ENCODE results near the gene TTLL5. TPM values are rescaled to one million over a fixed set of nuclear protein-coding genes. Genes with fewer than 3 reads are reported as not detected.

The TTLL5 gene
- total RNA-seq, 2 experiments from 2014 or later = 28.9 to 43.4 TPM

GRCh38 chr14:75961662-75962061 lies 300.6 kb downstream of the TTLL5 start:
- H3K4me1 Mint-ChIP-seq = no peaks in the 10 kb centered on the region
- CTCF ChIA-PET = interaction anchor here (1.0 kb wide), 1 partner anchor 253 kb away, joined by 3 read pairs; no protein-coding TSS in a partner anchor
- ATAC-seq (no peak), DNase-seq (no peak)
- H3K9me3 Mint-ChIP-seq (ENCODE audit: low read depth) = no peaks in the 10 kb centered on the region
- H3K4me3 Mint-ChIP-seq = no peak overlapping the region
- no peaks in the 10 kb centered on the region for H3K36me3 Mint-ChIP-seq
- no peaks in the 10 kb centered on the region for H3K27me3 Mint-ChIP-seq
- no peak overlapping the region for H3K27ac Mint-ChIP-seq

- DNase-seq (no peak), ATAC-seq (no peak)
- no peak overlapping the region for H3K4me3 Mint-ChIP-seq
- H3K27me3 Mint-ChIP-seq = no peaks in the 10 kb centered on the region
- H3K36me3 Mint-ChIP-seq = no peaks in the 10 kb centered on the region
- CTCF ChIA-PET = interaction anchor here (1.7 kb wide), 1 partner anchor 61 kb away, joined by 4 read pairs; no protein-coding TSS in a partner anchor
- no peaks in the 10 kb centered on the region for H3K4me1 Mint-ChIP-seq
- H3K9me3 Mint-ChIP-seq (ENCODE audit: low read depth) = no peaks in the 10 kb centered on the region
- H3K27ac Mint-ChIP-seq = no peak overlapping the region
Observed at GRCh38 chr14:75967866-75968265, 306.8 kb downstream of the TTLL5 start.

- no peaks in the 10 kb centered on the region for H3K9me3 Mint-ChIP-seq (ENCODE audit: low read depth)
- no peak for DNase-seq
- ATAC-seq = no peak
Observed at GRCh38 chr14:75968456-75968855, 307.4 kb downstream of the TTLL5 start.

DNA sequence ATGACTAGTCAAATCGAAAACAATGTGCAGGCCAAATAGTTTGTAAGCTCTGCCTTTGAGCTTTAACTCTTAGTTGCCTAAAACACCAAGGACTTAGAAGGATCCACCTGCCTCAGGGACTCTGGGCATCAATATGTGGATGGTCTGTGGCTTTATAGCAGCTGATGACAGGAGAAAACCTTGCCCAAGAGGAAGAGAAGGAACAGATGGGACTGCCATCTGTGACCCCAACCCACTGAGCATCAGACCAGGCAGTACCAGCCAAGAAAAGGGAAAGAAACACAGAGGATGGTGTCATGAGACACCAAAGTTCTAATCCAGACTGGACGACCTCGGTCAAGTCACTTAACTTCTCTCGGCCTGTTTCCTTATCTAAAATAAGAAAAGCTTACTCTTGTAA lies 308.1 kb downstream of the TTLL5 start:
- Mint-ChIP-seq H3K4me1 (no peaks in the 10 kb centered on the region), H3K4me3 (no peak overlapping the region), H3K36me3 (no peaks in the 10 kb centered on the region), H3K9me3 (ENCODE audit: low read depth) (no peaks in the 10 kb centered on the region), H3K27ac (no peak overlapping the region), H3K27me3 (no peaks in the 10 kb centered on the region)
- CTCF ChIA-PET = interaction anchor here (1.1 kb wide), 1 partner anchor 10 kb away, joined by 3 read pairs; no protein-coding TSS in a partner anchor
- ATAC-seq (no peak), DNase-seq (no peak)

More at GRCh38 chr14:75968456-75968855, 307.4 kb downstream of the TTLL5 start:
- H3K27me3 Mint-ChIP-seq = no peaks in the 10 kb centered on the region
- H3K36me3 Mint-ChIP-seq = no peaks in the 10 kb centered on the region
- no peak overlapping the region for H3K4me3 Mint-ChIP-seq
- no peak overlapping the region for H3K27ac Mint-ChIP-seq
- CTCF ChIA-PET = interaction anchor here (1.7 kb wide), 1 partner anchor 62 kb away, joined by 4 read pairs; no protein-coding TSS in a partner anchor
- no peaks in the 10 kb centered on the region for H3K4me1 Mint-ChIP-seq

GRCh38 chr14:75969891-75970290 lies 308.8 kb downstream of the TTLL5 start:
- Mint-ChIP-seq H3K36me3 (no peaks in the 10 kb centered on the region), H3K4me3 (no peak overlapping the region), H3K27me3 (no peaks in the 10 kb centered on the region), H3K9me3 (ENCODE audit: low read depth) (no peaks in the 10 kb centered on the region), H3K4me1 (no peaks in the 10 kb centered on the region), H3K27ac (no peak overlapping the region)
- ATAC-seq (no peak), DNase-seq (no peak)
- CTCF ChIA-PET = interaction anchor here (1.1 kb wide), 1 partner anchor 9 kb away, joined by 3 read pairs; no protein-coding TSS in a partner anchor

GRCh38 chr14:75970989-75971388 lies 309.9 kb downstream of the TTLL5 start:
- H3K27me3 Mint-ChIP-seq = no peaks in the 10 kb centered on the region
- H3K36me3 Mint-ChIP-seq = no peaks in the 10 kb centered on the region
- H3K9me3 Mint-ChIP-seq (ENCODE audit: low read depth) = no peaks in the 10 kb centered on the region
- DNase-seq (no peak), ATAC-seq (no peak)
- no peak overlapping the region for H3K4me3 Mint-ChIP-seq
- CTCF ChIA-PET = interaction anchor here (1.4 kb wide), 1 partner anchor 12 kb away, joined by 5 read pairs; no protein-coding TSS in a partner anchor
- H3K4me1 Mint-ChIP-seq = no peaks in the 10 kb centered on the region
- H3K27ac Mint-ChIP-seq = no peak overlapping the region

DNA sequence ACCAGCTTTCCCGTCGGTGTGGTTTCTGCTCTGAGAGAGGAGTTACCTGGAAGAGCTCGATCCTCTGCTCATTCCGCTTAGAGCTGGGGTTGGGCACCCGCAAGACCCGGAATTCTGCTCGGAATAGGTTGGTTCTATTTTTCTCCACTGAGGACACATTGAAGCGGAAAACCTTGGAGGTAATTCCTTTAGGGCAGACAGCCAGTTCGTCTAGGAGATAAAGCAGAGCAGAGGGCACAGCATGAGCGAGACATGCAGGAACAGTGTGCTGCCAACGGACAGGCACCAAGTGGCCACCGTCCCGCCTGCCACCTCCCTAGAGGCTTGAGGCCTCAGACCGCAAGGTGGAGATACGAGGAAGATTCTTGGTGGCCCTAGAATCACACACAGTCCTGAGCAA lies 310.5 kb downstream of the TTLL5 start:
- DNase-seq = no peak
- Mint-ChIP-seq H3K4me1 (no peaks in the 10 kb centered on the region), H3K9me3 (ENCODE audit: low read depth) (no peaks in the 10 kb centered on the region)

GRCh38 chr14:75972801-75973421 lies 311.9 kb downstream of the TTLL5 start:
- CTCF ChIA-PET = interaction anchor here (2.2 kb wide), 1 partner anchor 66 kb away, joined by 7 read pairs; no protein-coding TSS in a partner anchor
- Mint-ChIP-seq H3K27ac (no peak overlapping the region), H3K4me3 (no peak overlapping the region), H3K4me1 (no peaks in the 10 kb centered on the region), H3K27me3 (no peaks in the 10 kb centered on the region), H3K36me3 (no peaks in the 10 kb centered on the region), H3K9me3 (ENCODE audit: low read depth) (no peaks in the 10 kb centered on the region)
- no peak for ATAC-seq
- no peak for DNase-seq

More for the DNA sequence above, 310.5 kb downstream of the TTLL5 start:
- Mint-ChIP-seq H3K36me3 (no peaks in the 10 kb centered on the region), H3K27ac (no peak overlapping the region), H3K27me3 (no peaks in the 10 kb centered on the region), H3K4me3 (no peak overlapping the region)
- no peak for ATAC-seq
- CTCF ChIA-PET = interaction anchor here (1.4 kb wide), 1 partner anchor 11 kb away, joined by 5 read pairs; no protein-coding TSS in a partner anchor

DNA sequence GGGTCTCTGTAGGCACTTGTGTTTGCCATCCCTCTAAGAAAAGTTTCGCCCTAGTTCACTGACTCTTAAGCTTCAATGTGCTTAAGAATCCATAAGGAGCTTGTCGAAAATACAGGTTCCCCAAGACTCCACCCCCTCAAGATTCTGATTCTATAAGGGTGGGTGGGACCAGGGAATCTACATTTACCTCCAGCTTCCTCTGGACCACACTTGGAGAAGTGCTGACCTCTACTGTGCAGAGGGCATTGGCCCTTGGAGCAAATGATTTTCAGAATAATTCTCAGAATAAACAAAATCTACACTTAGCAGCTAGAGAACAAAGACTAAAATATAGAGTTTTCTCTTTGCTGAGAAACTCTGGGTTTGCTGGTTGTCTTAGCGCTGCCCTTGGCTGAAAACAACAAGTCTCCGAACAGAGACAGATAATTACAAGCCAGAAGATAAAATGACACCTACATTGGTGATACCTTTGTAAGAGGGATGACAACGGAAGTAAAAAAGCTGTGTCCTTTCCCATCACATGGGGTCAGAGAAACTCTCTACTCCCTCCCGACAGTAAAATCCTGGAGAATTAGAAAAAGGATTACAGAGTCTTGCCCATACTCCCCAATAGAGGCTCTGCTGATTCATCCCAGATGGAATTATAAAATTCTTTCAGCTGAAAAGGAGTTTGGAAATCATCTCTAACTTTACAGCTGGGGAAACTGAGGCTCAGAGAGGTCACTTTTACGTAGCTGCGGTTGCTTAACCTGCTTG lies 316.0 kb downstream of the TTLL5 start:
- Mint-ChIP-seq H3K36me3 (no peaks in the 10 kb centered on the region), H3K9me3 (ENCODE audit: low read depth) (no peaks in the 10 kb centered on the region), H3K4me1 (peaks cover 27% of the 10 kb centered on the region), H3K4me3 (no peak overlapping the region), H3K27ac (no peak overlapping the region), H3K27me3 (no peaks in the 10 kb centered on the region)
- DNase-seq (no peak), ATAC-seq (no peak)
- CTCF ChIA-PET = interaction anchor here (1.3 to 4.1 kb wide), 3 partner anchors 9 to 267 kb away, joined by 3 to 24 read pairs (median 5); partner anchors contain the start of gene IFT43

- CTCF ChIA-PET = interaction anchor here (0.9 to 1.8 kb wide), 3 partner anchors 8 to 644 kb away, joined by 3 to 5 read pairs (median 3); partner anchors contain the start of gene IFT43
- Mint-ChIP-seq H3K27me3 (no peaks in the 10 kb centered on the region), H3K27ac (no peak overlapping the region), H3K4me1 (peaks cover 27% of the 10 kb centered on the region), H3K36me3 (no peaks in the 10 kb centered on the region), H3K4me3 (no peak overlapping the region), H3K9me3 (ENCODE audit: low read depth) (no peaks in the 10 kb centered on the region)
- no peak for DNase-seq
- no peak for ATAC-seq
Observed at GRCh38 chr14:75977582-75977943, 316.5 kb downstream of the TTLL5 start.

GRCh38 chr14:75978249-75978731 lies 317.2 kb downstream of the TTLL5 start:
- ATAC-seq = no peak
- peaks cover 31% of the 10 kb centered on the region for H3K4me1 Mint-ChIP-seq
- no peak overlapping the region for H3K4me3 Mint-ChIP-seq
- H3K27ac Mint-ChIP-seq = peak overlapping the region; percentile 17
- H3K9me3 Mint-ChIP-seq (ENCODE audit: low read depth) = no peaks in the 10 kb centered on the region
- CTCF ChIA-PET = interaction anchor here (0.9 to 10.6 kb wide), 4 partner anchors 71 to 645 kb away, joined by 3 to 187 read pairs (median 83); partner anchors contain the start of gene FLVCR2
- no peaks in the 10 kb centered on the region for H3K36me3 Mint-ChIP-seq
- H3K27me3 Mint-ChIP-seq = peaks cover 3% of the 10 kb centered on the region
- DNase-seq = peak; percentile 43

GRCh38 chr14:75979071-75979571 lies 318.1 kb downstream of the TTLL5 start:
- no peak for DNase-seq
- H3K27ac Mint-ChIP-seq = no peak overlapping the region
- no peaks in the 10 kb centered on the region for H3K36me3 Mint-ChIP-seq
- CTCF ChIA-PET = interaction anchor here (0.8 to 10.6 kb wide), 7 partner anchors 10 to 402 kb away, joined by 3 to 187 read pairs (median 6); partner anchors contain the start of gene FLVCR2
- H3K4me3 Mint-ChIP-seq = no peak overlapping the region
- H3K4me1 Mint-ChIP-seq = peaks cover 31% of the 10 kb centered on the region
- ATAC-seq = no peak
- H3K27me3 Mint-ChIP-seq = peaks cover 3% of the 10 kb centered on the region
- H3K9me3 Mint-ChIP-seq (ENCODE audit: low read depth) = no peaks in the 10 kb centered on the region
